Loucy (cell line): ENCODE results near the gene KSR2.

Experiments
- H2AFZ ChIP-seq: fragments of 200-600 bp; sonication (generic); 2 replicates; pipeline ENCODE4 v1.6.0; 2016; ENCODE audit warnings: antibody characterized with exemption, mild to moderate bottlenecking, low read length, moderate library complexity
- H3F3A ChIP-seq: fragments of 200-600 bp; 2 replicates; pipeline ENCODE4 v1.6.0; 2016; ENCODE audit warnings: antibody characterized with exemption, low read depth, mild to moderate bottlenecking
- H3K27me3 ChIP-seq: fragments of 200-600 bp; sonication (generic); 2 replicates; pipeline ENCODE4 v1.6.1; 2014; ENCODE audit warnings: low read length, mild to moderate bottlenecking; ENCODE audit not compliant: insufficient read depth, poor library complexity, severe bottlenecking
- H3K36me3 ChIP-seq: fragments of 200-600 bp; sonication (generic); 2 replicates; pipeline ENCODE4 v1.6.1; 2016; ENCODE audit warnings: low read length; ENCODE audit not compliant: insufficient read depth
- H3K4me1 ChIP-seq: fragments of 200-600 bp; sonication (generic); 2 replicates; pipeline ENCODE4 v1.5.1; 2014; ENCODE audit warnings: low read length, mild to moderate bottlenecking; ENCODE audit not compliant: insufficient read depth, poor library complexity, severe bottlenecking
- H3K4me2 ChIP-seq: fragments of 200-600 bp; sonication (generic); 2 replicates; pipeline ENCODE4 v1.6.0; 2014; ENCODE audit warnings: antibody characterized with exemption, low read length, low read depth, mild to moderate bottlenecking; ENCODE audit not compliant: poor library complexity, severe bottlenecking
- H3K4me3 ChIP-seq: fragments of 200-600 bp; sonication (generic); 2 replicates; pipeline ENCODE4 v1.5.1; 2014; ENCODE audit warnings: low read length, mild to moderate bottlenecking, mixed read lengths; ENCODE audit not compliant: poor library complexity, severe bottlenecking
- H3K79me2 ChIP-seq: fragments of 200-600 bp; sonication (generic); 2 replicates; pipeline ENCODE4 v1.6.1; 2014; ENCODE audit warnings: low read length; ENCODE audit not compliant: insufficient read depth
- H3K9ac ChIP-seq: fragments of 200-600 bp; sonication (generic); 2 replicates; pipeline ENCODE4 v1.6.0; 2014; ENCODE audit warnings: mild to moderate bottlenecking, low read depth, low read length, moderate library complexity; ENCODE audit not compliant: poor library complexity, severe bottlenecking
- H3K9me2 ChIP-seq: fragments of 200-600 bp; sonication (generic); replicated peaks from 2 replicates; pipeline ENCODE4 v1.6.1; 2016; ENCODE audit warnings: low read depth, low read length, mixed read lengths
- H3K9me3 ChIP-seq: fragments of 200-600 bp; sonication (generic); 2 replicates; pipeline ENCODE4 v1.6.1; 2014; ENCODE audit warnings: mild to moderate bottlenecking, antibody characterized with exemption, low read length, low read depth; ENCODE audit not compliant: insufficient read depth
- H4K20me1 ChIP-seq: fragments of 200-600 bp; sonication (generic); 2 replicates; pipeline ENCODE4 v1.6.0; 2014; ENCODE audit warnings: antibody characterized with exemption, low read length, mild to moderate bottlenecking; ENCODE audit not compliant: insufficient read depth, poor library complexity, severe bottlenecking
- CTCF ChIP-seq: fragments of 200-600 bp; sonication (generic); conservative IDR thresholded peaks from 2 replicates; pipeline ENCODE4 v1.5.1; 2014; ENCODE audit warnings: mild to moderate bottlenecking, antibody characterized with exemption, low read length
- EZH2phosphoT487 ChIP-seq: fragments of 200-600 bp; IDR thresholded peaks from 2 replicates; pipeline ENCODE4 v1.6.1; 2018; ENCODE audit warnings: antibody characterized with exemption, mild to moderate bottlenecking, moderate library complexity, borderline replicate concordance

Gene KSR2

GRCh38 chr12:117491711-117492110, 477.1 kb downstream of the KSR2 start:
- Histone ChIP-seq H3K9me2 (no peaks in the 10 kb centered on the region), H3K9me3 (no peaks in the 10 kb centered on the region), H3K4me1 (no peaks in the 10 kb centered on the region), H4K20me1 (no peaks in the 10 kb centered on the region), H3K36me3 (no peaks in the 10 kb centered on the region), H3F3A (no peaks in the 10 kb centered on the region), H3K9ac (no peak overlapping the region), H3K27me3 (no peaks in the 10 kb centered on the region), H2AFZ (no peak overlapping the region), H3K79me2 (no peaks in the 10 kb centered on the region), H3K4me2 (no peak overlapping the region), H3K4me3 (no peak overlapping the region)
- TF ChIP-seq EZH2phosphoT487: no peak
- no peak for TF ChIP-seq CTCF

DNA sequence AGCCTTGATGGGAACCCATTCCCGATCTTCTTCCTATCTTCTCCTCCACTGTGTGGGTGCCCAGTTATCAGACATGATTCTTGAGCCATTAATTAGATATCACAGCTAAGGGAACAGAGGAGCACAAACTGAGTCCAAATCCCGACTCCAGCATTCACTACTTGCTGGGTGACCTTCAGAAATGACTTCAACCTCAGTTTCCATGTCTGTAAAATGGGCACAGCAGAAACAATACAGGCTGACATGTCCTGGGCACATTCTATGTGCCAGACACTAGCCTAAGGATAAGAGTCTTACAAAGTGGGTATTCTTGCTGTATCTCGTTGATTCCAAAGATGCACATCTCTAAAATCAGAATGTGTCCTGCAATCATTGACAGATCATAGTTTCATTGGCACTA, 478.7 kb downstream of the KSR2 start:
- Histone ChIP-seq H3K4me3 (no peak overlapping the region), H3K9me2 (no peaks in the 10 kb centered on the region), H3K9ac (no peak overlapping the region), H3K4me2 (no peak overlapping the region), H3K79me2 (no peaks in the 10 kb centered on the region), H3F3A (no peaks in the 10 kb centered on the region), H2AFZ (no peak overlapping the region), H3K4me1 (no peaks in the 10 kb centered on the region), H4K20me1 (no peaks in the 10 kb centered on the region), H3K36me3 (no peaks in the 10 kb centered on the region), H3K27me3 (no peaks in the 10 kb centered on the region), H3K9me3 (no peaks in the 10 kb centered on the region)
- TF ChIP-seq CTCF: no peak
- no peak for TF ChIP-seq EZH2phosphoT487

- TF ChIP-seq CTCF (no peak), EZH2phosphoT487 (no peak)
- Histone ChIP-seq H3K9me3 (no peaks in the 10 kb centered on the region), H3F3A (no peaks in the 10 kb centered on the region), H3K36me3 (no peaks in the 10 kb centered on the region), H3K9ac (no peak overlapping the region), H2AFZ (no peak overlapping the region), H3K4me1 (no peaks in the 10 kb centered on the region), H3K27me3 (no peaks in the 10 kb centered on the region), H3K9me2 (no peaks in the 10 kb centered on the region), H3K4me3 (no peak overlapping the region), H3K79me2 (no peaks in the 10 kb centered on the region), H3K4me2 (no peak overlapping the region), H4K20me1 (no peaks in the 10 kb centered on the region)
Observed at GRCh38 chr12:117489671-117490070, 479.1 kb downstream of the KSR2 start.
